Effector memory CD8-positive, alpha-beta T cell (primary cell): Measurements from ENCODE around the gene SLC6A19.

ENCODE experiments used
- ATAC-seq: fragments of 150-1000 bp; cut with Tn5 transposase; replicated peaks from 2 replicates; pipeline ENCODE4 v1.10.0; 2021; ENCODE audit warnings: mild to moderate bottlenecking, moderate library complexity
- DNase-seq, 3 experiments: peaks; one replicate each; pipeline ENCODE4 v3.0.0; 2021
- H3K27ac Mint-ChIP-seq, 2 donors: one replicate each; pipeline ENCODE4 v1.8.0; 2022; ENCODE audit warnings: mild to moderate bottlenecking in 2 of 2, mixed read lengths in 2 of 2, moderate library complexity in 2 of 2
- H3K27me3 Mint-ChIP-seq, 2 donors: one replicate each; pipeline ENCODE4 v1.8.0; 2022; ENCODE audit warnings: mixed read lengths in 2 of 2
- H3K36me3 Mint-ChIP-seq: one replicate; pipeline ENCODE4 v1.8.0; 2022; ENCODE audit warnings: mild to moderate bottlenecking, moderate library complexity, mixed read lengths; ENCODE audit not compliant: insufficient read depth
- H3K4me1 Mint-ChIP-seq, 2 donors: one replicate each; pipeline ENCODE4 v1.8.0; 2022; ENCODE audit warnings: low read depth in 2 of 2, mixed read lengths in 2 of 2
- H3K4me3 Mint-ChIP-seq, 2 donors: one replicate each; pipeline ENCODE4 v1.8.0; 2022; ENCODE audit warnings: mild to moderate bottlenecking in 2 of 2, mixed read lengths in 2 of 2, moderate library complexity in 2 of 2
- H3K9me3 Mint-ChIP-seq, 2 donors: one replicate each; pipeline ENCODE4 v1.8.0; 2022; ENCODE audit warnings: mixed read lengths in 2 of 2

Gene SLC6A19

GRCh38 chr5:1239505-1240251, 38.3 kb downstream of the SLC6A19 start:
- ATAC-seq (no peak), DNase-seq (no peak)
- Mint-ChIP-seq H3K27ac (no peak overlapping the region), H3K36me3 (no peaks in the 10 kb centered on the region), H3K4me3 (no peak overlapping the region), H3K9me3 (peaks cover 2 to 12% of the 10 kb centered on the region in 2 donors), H3K27me3 (peaks cover 0 to 50% of the 10 kb centered on the region in 2 donors), H3K4me1 (no peaks in the 10 kb centered on the region)

- Mint-ChIP-seq H3K9me3 (peaks cover 2 to 7% of the 10 kb centered on the region in 2 donors), H3K4me1 (no peaks in the 10 kb centered on the region), H3K27ac (no peak overlapping the region), H3K27me3 (peaks cover 0 to 50% of the 10 kb centered on the region in 2 donors), H3K36me3 (no peaks in the 10 kb centered on the region), H3K4me3 (no peak overlapping the region)
- ATAC-seq, result no peak
- no peak for DNase-seq
These were observed 39.3 kb downstream of the SLC6A19 start for GRCh38 chr5:1240496-1241260.

DNA sequence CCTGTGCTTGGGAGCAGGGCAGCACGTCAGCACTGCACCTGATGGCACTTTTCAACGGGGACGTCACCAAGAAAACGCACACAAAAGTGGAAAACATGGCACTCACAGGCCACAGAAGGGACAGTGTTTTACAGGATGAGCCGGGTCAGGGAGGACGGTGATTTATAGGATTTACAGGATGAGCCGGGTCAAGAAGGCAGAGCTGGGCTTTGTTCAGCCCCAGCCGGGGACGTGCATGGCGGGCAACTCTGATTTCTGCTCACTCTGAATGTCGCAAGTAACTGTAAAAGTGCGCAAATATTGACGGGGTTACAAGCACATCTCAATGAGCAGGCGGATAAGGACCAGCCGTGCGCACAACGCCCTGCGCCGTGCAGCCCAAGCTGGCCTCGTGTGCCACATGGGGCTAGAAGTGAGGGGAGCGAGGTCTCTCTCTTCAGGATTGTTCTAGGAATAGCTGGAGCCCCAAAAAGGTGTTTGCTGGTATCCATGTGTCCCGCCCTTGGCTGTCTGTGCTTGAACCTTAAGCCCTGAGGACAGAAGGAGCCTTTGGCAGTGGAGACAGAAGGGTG, 40.2 kb downstream of the SLC6A19 start:
- ATAC-seq, result no peak
- H3K4me1 Mint-ChIP-seq, result no peaks in the 10 kb centered on the region
- DNase-seq, result no peak
- no peaks in the 10 kb centered on the region for H3K36me3 Mint-ChIP-seq
- H3K9me3 Mint-ChIP-seq, result no peaks in the 10 kb centered on the region
- H3K4me3 Mint-ChIP-seq, result no peak overlapping the region
- H3K27ac Mint-ChIP-seq, result no peak overlapping the region
- peaks cover 0 to 51% of the 10 kb centered on the region in 2 donors for H3K27me3 Mint-ChIP-seq

DNA sequence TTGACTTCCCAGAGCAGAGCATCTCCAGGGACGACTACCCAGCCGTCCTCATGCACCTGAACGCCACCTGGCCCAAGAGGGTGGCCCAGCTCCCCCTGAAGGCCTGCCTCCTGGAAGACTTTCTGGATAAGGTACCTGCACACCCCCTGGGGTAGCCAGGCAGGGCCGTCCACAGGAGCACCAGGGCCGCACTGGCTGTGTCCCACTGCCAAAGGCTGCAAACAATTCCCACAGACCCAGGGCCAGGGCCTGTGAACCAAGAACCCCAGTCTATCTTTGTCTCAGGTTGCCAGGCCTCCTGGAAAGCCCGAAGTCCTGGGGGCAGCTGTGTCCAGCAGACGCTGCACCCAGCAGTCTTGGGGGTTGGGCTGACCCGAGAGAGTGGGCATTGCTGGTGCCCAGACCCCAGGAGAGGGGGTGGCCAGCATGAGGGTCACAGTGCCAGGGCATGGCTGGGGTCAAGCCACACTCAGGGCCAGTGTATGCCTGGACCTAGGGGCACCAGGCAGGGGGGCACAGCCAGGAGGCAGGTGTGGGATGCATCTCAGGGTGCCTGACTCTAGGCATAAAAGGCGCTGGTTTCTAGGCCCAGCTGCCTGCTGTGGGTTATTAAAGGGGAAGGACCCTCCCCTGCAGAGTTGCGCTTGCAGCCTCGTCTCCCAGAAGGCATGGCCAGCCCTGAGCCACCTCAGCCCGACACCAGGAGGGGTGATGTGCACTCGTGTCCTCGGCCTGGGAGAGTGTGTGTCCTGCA, 41.5 kb downstream of the SLC6A19 start:
- Mint-ChIP-seq H3K27ac (no peak overlapping the region), H3K4me1 (no peaks in the 10 kb centered on the region), H3K36me3 (no peaks in the 10 kb centered on the region), H3K9me3 (no peaks in the 10 kb centered on the region), H3K4me3 (no peak overlapping the region), H3K27me3 (peaks cover 0 to 52% of the 10 kb centered on the region in 2 donors)
- DNase-seq (no peak), ATAC-seq (no peak)

DNA sequence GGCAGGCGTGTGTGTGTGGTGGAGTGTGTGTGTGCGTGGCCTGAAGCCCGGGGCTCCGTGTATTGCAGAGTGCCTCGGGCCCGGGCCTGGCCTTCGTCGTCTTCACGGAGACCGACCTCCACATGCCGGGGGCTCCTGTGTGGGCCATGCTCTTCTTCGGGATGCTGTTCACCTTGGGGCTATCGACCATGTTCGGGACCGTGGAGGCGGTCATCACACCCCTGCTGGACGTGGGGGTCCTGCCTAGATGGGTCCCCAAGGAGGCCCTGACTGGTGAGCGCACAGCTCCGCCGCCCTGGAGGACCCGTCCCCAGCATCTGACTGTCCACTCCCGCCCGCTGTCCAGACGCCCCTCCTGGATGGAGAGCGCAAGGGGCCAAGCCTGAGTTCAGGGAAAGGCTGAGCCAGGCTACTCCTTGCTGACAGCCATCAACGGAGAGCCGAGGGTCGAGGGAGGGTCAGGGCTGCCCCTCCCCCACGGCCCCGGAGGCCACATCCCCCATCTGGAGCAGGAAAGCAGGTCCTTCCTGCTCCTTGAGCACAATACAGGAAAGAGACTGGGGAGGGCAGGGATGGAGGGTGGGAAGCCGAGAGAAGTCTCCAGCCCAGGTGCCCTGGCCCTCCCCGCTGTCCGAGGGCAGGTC, 42.2 kb downstream of the SLC6A19 start:
- DNase-seq (no peak), ATAC-seq (no peak)
- Mint-ChIP-seq H3K4me3 (no peak overlapping the region), H3K36me3 (no peaks in the 10 kb centered on the region), H3K9me3 (no peaks in the 10 kb centered on the region), H3K27ac (no peak overlapping the region), H3K4me1 (no peaks in the 10 kb centered on the region), H3K27me3 (peaks cover 0 to 56% of the 10 kb centered on the region in 2 donors)

GRCh38 chr5:1244255-1244654, 42.9 kb downstream of the SLC6A19 start:
- ATAC-seq (no peak), DNase-seq (no peak)
- Mint-ChIP-seq H3K27me3 (peaks cover 0 to 60% of the 10 kb centered on the region in 2 donors), H3K36me3 (no peaks in the 10 kb centered on the region), H3K4me1 (no peaks in the 10 kb centered on the region), H3K4me3 (no peak overlapping the region), H3K9me3 (no peaks in the 10 kb centered on the region), H3K27ac (no peak overlapping the region)

GRCh38 chr5:1244976-1245375, 43.6 kb downstream of the SLC6A19 start:
- no peaks in the 10 kb centered on the region for H3K4me1 Mint-ChIP-seq
- H3K27ac Mint-ChIP-seq, result no peak overlapping the region
- H3K4me3 Mint-ChIP-seq, result no peak overlapping the region
- no peak for ATAC-seq
- no peak for DNase-seq
- H3K9me3 Mint-ChIP-seq, result no peaks in the 10 kb centered on the region
- no peaks in the 10 kb centered on the region for H3K36me3 Mint-ChIP-seq
- H3K27me3 Mint-ChIP-seq, result peaks cover 0 to 63% of the 10 kb centered on the region in 2 donors

DNA sequence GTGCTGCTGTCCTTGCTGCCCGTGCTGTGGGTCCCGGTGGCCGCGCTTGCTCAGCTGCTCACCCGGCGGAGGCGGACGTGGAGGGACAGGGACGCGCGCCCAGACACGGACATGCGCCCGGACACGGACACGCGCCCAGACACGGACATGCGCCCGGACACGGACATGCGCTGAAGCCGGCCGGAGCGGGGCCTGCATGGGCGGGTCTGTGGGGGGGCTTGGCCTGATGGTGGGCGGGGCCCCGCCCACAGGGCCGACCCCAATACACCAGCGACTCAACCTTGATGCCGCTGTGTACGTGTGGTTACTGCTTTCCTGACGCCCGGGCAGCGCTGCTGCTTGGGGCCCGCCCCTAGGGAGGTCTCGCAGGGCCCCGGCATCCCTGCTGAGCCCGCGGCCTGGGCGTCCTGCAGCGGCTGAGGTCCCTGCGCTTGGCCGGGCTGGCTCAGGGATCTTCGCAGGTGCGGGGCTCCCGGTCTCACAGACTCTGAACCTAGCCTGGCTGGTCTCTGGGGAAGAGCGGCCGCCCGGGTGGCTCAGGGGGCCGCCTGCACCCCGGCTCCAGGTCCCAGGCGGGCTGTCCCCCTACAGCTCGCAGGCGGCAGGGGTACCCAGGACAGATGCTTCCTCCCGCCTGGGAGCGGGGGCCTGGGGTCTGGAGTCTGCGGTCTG, 44.6 kb downstream of the SLC6A19 start:
- peaks cover 0 to 59% of the 10 kb centered on the region in 2 donors for H3K27me3 Mint-ChIP-seq
- ATAC-seq (no peak), DNase-seq (no peak)
- H3K4me3 Mint-ChIP-seq, result no peak overlapping the region
- H3K4me1 Mint-ChIP-seq, result peaks cover 0 to 2% of the 10 kb centered on the region in 2 donors
- no peaks in the 10 kb centered on the region for H3K9me3 Mint-ChIP-seq
- H3K27ac Mint-ChIP-seq, result no peak overlapping the region
- H3K36me3 Mint-ChIP-seq, result no peaks in the 10 kb centered on the region

DNA sequence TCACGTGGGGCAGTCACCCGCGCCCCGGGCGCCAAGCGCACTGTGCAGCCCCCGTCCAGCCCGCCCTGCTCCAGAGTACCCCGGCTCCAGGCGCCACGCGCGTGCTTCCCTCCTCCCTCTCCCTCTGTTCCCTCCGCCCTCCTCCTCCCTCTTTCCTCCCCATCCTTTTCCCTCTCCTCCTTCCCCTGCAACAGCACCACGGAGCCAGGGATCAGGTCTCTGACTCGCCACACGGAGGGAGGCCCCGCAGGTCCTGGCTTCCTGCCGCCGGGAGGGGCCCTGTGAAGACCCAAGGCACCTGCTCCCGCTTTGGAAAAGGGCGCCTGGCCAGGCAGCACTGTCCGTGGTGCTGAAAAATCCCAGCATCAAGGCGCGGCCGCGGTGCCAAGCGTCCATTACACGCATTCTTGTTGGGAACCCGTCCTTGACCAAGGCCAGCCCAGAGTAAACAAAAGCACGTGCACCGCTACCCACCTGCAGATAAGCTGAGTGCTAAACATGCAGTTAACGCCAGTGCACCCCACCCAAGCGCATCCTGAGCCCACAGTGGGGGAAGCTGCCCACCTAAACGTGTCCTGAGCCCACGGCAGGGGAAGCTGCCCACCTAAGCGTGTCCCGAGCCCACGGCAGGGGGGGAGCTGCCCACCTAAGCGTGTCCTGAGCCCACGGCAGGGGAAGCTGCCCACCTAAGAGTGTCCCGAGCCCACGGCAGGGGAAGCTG, 45.5 kb downstream of the SLC6A19 start:
- no peaks in the 10 kb centered on the region for H3K9me3 Mint-ChIP-seq
- no peak for DNase-seq
- no peak overlapping the region for H3K27ac Mint-ChIP-seq
- H3K4me1 Mint-ChIP-seq, result peaks cover 0 to 2% of the 10 kb centered on the region in 2 donors
- peaks cover 0 to 52% of the 10 kb centered on the region in 2 donors for H3K27me3 Mint-ChIP-seq
- no peak overlapping the region for H3K4me3 Mint-ChIP-seq
- H3K36me3 Mint-ChIP-seq, result no peaks in the 10 kb centered on the region
- no peak for ATAC-seq

GRCh38 chr5:1247811-1248210, 46.4 kb downstream of the SLC6A19 start:
- Mint-ChIP-seq H3K27ac (no peak overlapping the region), H3K4me1 (peaks cover 0 to 2% of the 10 kb centered on the region in 2 donors), H3K9me3 (no peaks in the 10 kb centered on the region), H3K27me3 (peaks cover 0 to 49% of the 10 kb centered on the region in 2 donors), H3K4me3 (no peak overlapping the region), H3K36me3 (no peaks in the 10 kb centered on the region)
- DNase-seq (no peak), ATAC-seq (no peak)

GRCh38 chr5:1249366-1250280, 48.2 kb downstream of the SLC6A19 start:
- no peak for ATAC-seq
- Mint-ChIP-seq H3K4me3 (no peak overlapping the region), H3K27ac (no peak overlapping the region), H3K4me1 (peaks cover 1 to 4% of the 10 kb centered on the region in 2 donors), H3K27me3 (peaks cover 0 to 35% of the 10 kb centered on the region in 2 donors), H3K9me3 (no peaks in the 10 kb centered on the region), H3K36me3 (no peaks in the 10 kb centered on the region)
- no peak for DNase-seq
